ENCODE measurements around the gene RPL18.
A peak's percentile ranks its signal among the peaks of the same experiment; 100 is the strongest.

Gene RPL18

GRCh38 chr19:48650974-48651682, 32.1 kb upstream of the RPL18 start:
- H3K9me3 Mint-ChIP-seq = no peaks in the 10 kb centered on the region
- no peak overlapping the region for H3K27ac Mint-ChIP-seq
- H3K4me1 Mint-ChIP-seq = peaks cover 24% of the 10 kb centered on the region
- H3K36me3 Mint-ChIP-seq = no peaks in the 10 kb centered on the region
- no peak overlapping the region for H3K4me3 Mint-ChIP-seq
- no peak for ATAC-seq
- no peaks in the 10 kb centered on the region for H3K27me3 Mint-ChIP-seq

GRCh38 chr19:48648134-48648533, 29.2 kb upstream of the RPL18 start:
- Mint-ChIP-seq H3K36me3 (no peaks in the 10 kb centered on the region), H3K9me3 (no peaks in the 10 kb centered on the region), H3K27ac (peak overlapping the region; percentile 11), H3K4me3 (no peak overlapping the region), H3K4me1 (peaks cover 45% of the 10 kb centered on the region), H3K27me3 (no peaks in the 10 kb centered on the region)
- ATAC-seq = no peak

- peaks cover 45% of the 10 kb centered on the region for H3K4me1 Mint-ChIP-seq
Measured at GRCh38 chr19:48646722-48647216, 27.8 kb upstream of the RPL18 start.

GRCh38 chr19:48646001-48646721, 27.2 kb upstream of the RPL18 start, which contains the start of gene CA11:
Gene CA11, minus strand, starts transcription at chr19:48646187. Its CDS starts 555 bp downstream, at chr19:48645632.
- H3K27ac Mint-ChIP-seq = peak within 1 kb of the TSS; percentile 83

More at GRCh38 chr19:48646722-48647216, 27.8 kb upstream of the RPL18 start:
- H3K27me3 Mint-ChIP-seq = no peaks in the 10 kb centered on the region
- peak overlapping the region; percentile 83 for H3K27ac Mint-ChIP-seq
- peak overlapping the region; percentile 95 for H3K4me3 Mint-ChIP-seq
- no peaks in the 10 kb centered on the region for H3K36me3 Mint-ChIP-seq
- no peak for ATAC-seq
- H3K9me3 Mint-ChIP-seq = no peaks in the 10 kb centered on the region

GRCh38 chr19:48645620-48646000, 26.6 kb upstream of the RPL18 start:
- Mint-ChIP-seq H3K27ac (peak overlapping the region; percentile 83), H3K9me3 (no peaks in the 10 kb centered on the region), H3K4me1 (peaks cover 45% of the 10 kb centered on the region), H3K36me3 (no peaks in the 10 kb centered on the region), H3K27me3 (no peaks in the 10 kb centered on the region), H3K4me3 (peak overlapping the region; percentile 95)
- ATAC-seq = no peak

More at GRCh38 chr19:48646001-48646721, 27.2 kb upstream of the RPL18 start, which contains the start of gene CA11:
- peak within 1 kb of the TSS; percentile 95 for H3K4me3 Mint-ChIP-seq
- ATAC-seq = peak; percentile 92
- H3K36me3 Mint-ChIP-seq = no peaks in the 10 kb centered on the region
- peaks cover 45% of the 10 kb centered on the region for H3K4me1 Mint-ChIP-seq
- H3K27me3 Mint-ChIP-seq = no peaks in the 10 kb centered on the region
- H3K9me3 Mint-ChIP-seq = no peaks in the 10 kb centered on the region

GRCh38 chr19:48644839-48645619, 26.1 kb upstream of the RPL18 start:
- Mint-ChIP-seq H3K27me3 (no peaks in the 10 kb centered on the region), H3K4me1 (peaks cover 45% of the 10 kb centered on the region), H3K4me3 (peak overlapping the region; percentile 95), H3K36me3 (no peaks in the 10 kb centered on the region), H3K9me3 (no peaks in the 10 kb centered on the region), H3K27ac (peak overlapping the region; percentile 83)
- peak; percentile 83 for ATAC-seq

GRCh38 chr19:48644355-48644754, 25.4 kb upstream of the RPL18 start:
- no peak overlapping the region for H3K4me3 Mint-ChIP-seq
- H3K9me3 Mint-ChIP-seq = no peaks in the 10 kb centered on the region
- peaks cover 48% of the 10 kb centered on the region for H3K4me1 Mint-ChIP-seq
- no peaks in the 10 kb centered on the region for H3K36me3 Mint-ChIP-seq
- H3K27ac Mint-ChIP-seq = peak overlapping the region; percentile 83
- no peak for ATAC-seq
- no peaks in the 10 kb centered on the region for H3K27me3 Mint-ChIP-seq

GRCh38 chr19:48642862-48643261, 23.9 kb upstream of the RPL18 start:
- no peak overlapping the region for H3K27ac Mint-ChIP-seq
- peaks cover 55% of the 10 kb centered on the region for H3K4me1 Mint-ChIP-seq

GRCh38 chr19:48641850-48642249, 22.9 kb upstream of the RPL18 start:
- ATAC-seq = no peak
- H3K9me3 Mint-ChIP-seq = peaks cover 4% of the 10 kb centered on the region
- H3K27ac Mint-ChIP-seq = no peak overlapping the region
- H3K4me3 Mint-ChIP-seq = no peak overlapping the region
- H3K36me3 Mint-ChIP-seq = peaks cover 7% of the 10 kb centered on the region
- peaks cover 51% of the 10 kb centered on the region for H3K4me1 Mint-ChIP-seq
- no peaks in the 10 kb centered on the region for H3K27me3 Mint-ChIP-seq

More at GRCh38 chr19:48642862-48643261, 23.9 kb upstream of the RPL18 start:
- no peaks in the 10 kb centered on the region for H3K27me3 Mint-ChIP-seq
- H3K36me3 Mint-ChIP-seq = peaks cover 7% of the 10 kb centered on the region
- H3K4me3 Mint-ChIP-seq = no peak overlapping the region
- peaks cover 4% of the 10 kb centered on the region for H3K9me3 Mint-ChIP-seq
- ATAC-seq = no peak

- H3K9me3 Mint-ChIP-seq = peaks cover 4% of the 10 kb centered on the region
- H3K27ac Mint-ChIP-seq = peak overlapping the region; percentile 96
Measured at GRCh38 chr19:48639483-48640375, 20.8 kb upstream of the RPL18 start.

GRCh38 chr19:48638831-48639381, 19.9 kb upstream of the RPL18 start:
- Mint-ChIP-seq H3K4me1 (peaks cover 44% of the 10 kb centered on the region), H3K27ac (peak overlapping the region; percentile 96), H3K9me3 (peaks cover 4% of the 10 kb centered on the region), H3K36me3 (peaks cover 7% of the 10 kb centered on the region), H3K27me3 (no peaks in the 10 kb centered on the region), H3K4me3 (peak overlapping the region; percentile 89)
- ATAC-seq = no peak

More at GRCh38 chr19:48639483-48640375, 20.8 kb upstream of the RPL18 start:
- ATAC-seq = no peak
- Mint-ChIP-seq H3K27me3 (no peaks in the 10 kb centered on the region), H3K36me3 (peaks cover 7% of the 10 kb centered on the region), H3K4me1 (peaks cover 43% of the 10 kb centered on the region), H3K4me3 (peak overlapping the region; percentile 4)

- Mint-ChIP-seq H3K27ac (peak overlapping the region; percentile 96), H3K4me3 (peak overlapping the region; percentile 89), H3K9me3 (peaks cover 4% of the 10 kb centered on the region), H3K36me3 (peaks cover 7% of the 10 kb centered on the region), H3K4me1 (peaks cover 51% of the 10 kb centered on the region), H3K27me3 (no peaks in the 10 kb centered on the region)
- ATAC-seq = peak; percentile 49
Measured at GRCh38 chr19:48637948-48638830, 19.2 kb upstream of the RPL18 start.

GRCh38 chr19:48637449-48637947, 18.5 kb upstream of the RPL18 start:
- H3K4me3 Mint-ChIP-seq = peak overlapping the region; percentile 89
- H3K9me3 Mint-ChIP-seq = peaks cover 4% of the 10 kb centered on the region
- peaks cover 53% of the 10 kb centered on the region for H3K4me1 Mint-ChIP-seq
- H3K36me3 Mint-ChIP-seq = peaks cover 7% of the 10 kb centered on the region
- no peaks in the 10 kb centered on the region for H3K27me3 Mint-ChIP-seq
- peak overlapping the region; percentile 96 for H3K27ac Mint-ChIP-seq
- peak; percentile 87 for ATAC-seq

Measured in stimulated activated memory B cell treated with anti-CD40 and anti-IgM and Interleukin-4, amounts not matched to agents 10 μg/mL and 1 μg/mL and 100 μg/mL, for 72 hours (primary cell).